ENCODE measurements around the gene ETV3. TPM values are rescaled to one million over a fixed set of nuclear protein-coding genes. Genes with fewer than 3 reads are reported as not detected.

ETV3 gene
- total RNA-seq, 2 donors from 2014 or later: 23.4 to 33.3 TPM

DNA sequence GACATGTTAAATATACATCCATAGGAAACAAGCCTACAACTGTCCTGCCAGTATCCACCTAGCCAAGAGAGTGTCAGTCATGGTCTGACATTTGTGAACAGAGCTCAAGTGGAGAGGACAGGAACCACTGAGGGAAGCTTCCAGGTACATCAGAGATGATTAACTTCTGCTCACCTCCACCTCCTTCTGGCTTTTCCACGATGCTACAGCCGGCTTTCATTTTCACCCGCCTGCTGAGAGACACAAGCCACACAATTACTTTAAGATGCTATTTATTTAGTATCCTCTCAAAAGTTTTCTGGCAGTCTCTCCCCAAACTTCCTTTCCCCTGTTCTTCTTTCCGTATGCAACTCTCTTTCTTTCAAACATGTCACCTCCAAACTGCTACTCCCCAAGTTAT, 2.1 kb downstream of the ETV3 start:
- Histone ChIP-seq H3K36me3 (peaks cover 0 to 14% of the 10 kb centered on the region in 2 donors), H3K4me3 (no peak overlapping the region), H3K27me3 (replicated peaks; ENCODE audit: insufficient read depth) (no peaks in the 10 kb centered on the region), H3K9me3 (no peaks in the 10 kb centered on the region), H3K27ac (peak overlapping the region; percentile 96 to 97), H3K4me1 (replicated peaks) (peaks cover 6% of the 10 kb centered on the region)
- 32% methylated on average over 4 of the region's 4 CpGs for WGBS
- TF ChIP-seq POLR2AphosphoS5 (IDR thresholded peaks at IDR 0.05) (no peak), POLR2A (IDR thresholded peaks at IDR 0.05) (no peak)
- TF ChIP-seq, protein P1, sequence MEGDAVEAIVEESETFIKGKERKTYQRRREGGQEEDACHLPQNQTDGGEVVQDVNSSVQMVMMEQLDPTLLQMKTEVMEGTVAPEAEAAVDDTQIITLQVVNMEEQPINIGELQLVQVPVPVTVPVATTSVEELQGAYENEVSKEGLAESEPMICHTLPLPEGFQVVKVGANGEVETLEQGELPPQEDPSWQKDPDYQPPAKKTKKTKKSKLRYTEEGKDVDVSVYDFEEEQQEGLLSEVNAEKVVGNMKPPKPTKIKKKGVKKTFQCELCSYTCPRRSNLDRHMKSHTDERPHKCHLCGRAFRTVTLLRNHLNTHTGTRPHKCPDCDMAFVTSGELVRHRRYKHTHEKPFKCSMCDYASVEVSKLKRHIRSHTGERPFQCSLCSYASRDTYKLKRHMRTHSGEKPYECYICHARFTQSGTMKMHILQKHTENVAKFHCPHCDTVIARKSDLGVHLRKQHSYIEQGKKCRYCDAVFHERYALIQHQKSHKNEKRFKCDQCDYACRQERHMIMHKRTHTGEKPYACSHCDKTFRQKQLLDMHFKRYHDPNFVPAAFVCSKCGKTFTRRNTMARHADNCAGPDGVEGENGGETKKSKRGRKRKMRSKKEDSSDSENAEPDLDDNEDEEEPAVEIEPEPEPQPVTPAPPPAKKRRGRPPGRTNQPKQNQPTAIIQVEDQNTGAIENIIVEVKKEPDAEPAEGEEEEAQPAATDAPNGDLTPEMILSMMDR (IDR thresholded peaks at IDR 0.05): no peak
- no peak for DNase-seq (ENCODE audit: low spot score)
- intact Hi-C loops (cut with DNase I): no loop called here

DNA sequence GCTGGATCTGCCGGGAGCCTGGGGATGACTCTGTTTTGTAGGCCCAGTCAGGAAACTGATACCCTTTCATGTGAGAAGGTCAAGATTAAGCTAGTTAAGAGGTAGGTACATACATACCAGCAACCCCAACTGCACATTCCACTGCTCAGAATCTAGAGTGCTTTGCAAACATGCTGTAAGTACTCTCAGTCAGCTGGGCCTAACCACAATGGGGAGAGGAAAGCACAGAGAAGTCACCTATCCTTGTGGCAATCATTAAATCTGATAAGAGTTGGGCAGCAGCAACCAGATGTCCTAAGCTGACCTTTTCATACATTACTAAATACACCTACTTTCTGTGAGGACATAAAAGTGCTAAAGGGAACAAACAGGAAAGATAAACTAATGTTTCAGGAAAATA, 2.5 kb downstream of the ETV3 start:
- H3K9me3 ChIP-seq: no peaks in the 10 kb centered on the region
- no peaks in the 10 kb centered on the region for H3K27me3 ChIP-seq (replicated peaks; ENCODE audit: insufficient read depth)
- H3K4me1 ChIP-seq (replicated peaks): peaks cover 6% of the 10 kb centered on the region
- H3K36me3 ChIP-seq: peaks cover 0 to 14% of the 10 kb centered on the region in 2 donors
- H3K4me3 ChIP-seq: no peak overlapping the region
- peak overlapping the region; percentile 96 to 97 for H3K27ac ChIP-seq
- 67% methylated on average over 1 of the region's 1 CpG for WGBS
- no peak for DNase-seq (ENCODE audit: low spot score)
- TF ChIP-seq POLR2AphosphoS5 (IDR thresholded peaks at IDR 0.05): no peak
- intact Hi-C loops (cut with DNase I): no loop called here

DNA sequence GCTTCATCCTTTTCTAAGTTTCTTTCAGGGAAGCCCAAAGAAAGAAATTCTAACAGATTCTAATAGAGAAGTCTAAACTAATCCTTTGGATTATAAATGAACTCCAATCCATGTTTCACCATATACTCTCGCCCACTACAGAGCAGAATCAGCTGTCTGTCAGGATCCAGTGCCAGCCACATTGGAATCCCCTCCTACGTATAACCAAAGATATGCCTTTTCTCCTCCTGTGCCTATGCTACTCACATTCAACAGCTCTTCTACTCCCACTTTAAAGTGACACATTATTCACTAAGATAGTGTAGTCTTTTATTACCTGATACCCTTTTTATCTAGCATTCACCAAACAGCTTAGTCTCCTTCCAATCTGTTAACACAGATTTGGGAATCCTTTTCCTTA, 3.1 kb downstream of the ETV3 start:
- Histone ChIP-seq H3K36me3 (peaks cover 0 to 14% of the 10 kb centered on the region in 2 donors), H3K4me1 (replicated peaks) (peaks cover 6% of the 10 kb centered on the region), H3K9me3 (no peaks in the 10 kb centered on the region), H3K27me3 (replicated peaks; ENCODE audit: insufficient read depth) (no peaks in the 10 kb centered on the region), H3K4me3 (no peak overlapping the region), H3K27ac (no peak overlapping the region)
- intact Hi-C loops (cut with DNase I): no loop called here
- 87% methylated on average over 2 of the region's 2 CpGs for WGBS
- no peak for DNase-seq (ENCODE audit: low spot score)
- TF ChIP-seq, protein P1 (IDR thresholded peaks at IDR 0.05): no peak
- no peak for TF ChIP-seq POLR2AphosphoS5 (IDR thresholded peaks at IDR 0.05)
- TF ChIP-seq POLR2A (IDR thresholded peaks at IDR 0.05): no peak

GRCh38 chr1:157134442-157134841, 3.8 kb downstream of the ETV3 start:
- peaks cover 0 to 14% of the 10 kb centered on the region in 2 donors for H3K36me3 ChIP-seq
- intact Hi-C loops (cut with DNase I): no loop called here
- no peak for DNase-seq (ENCODE audit: low spot score)
- no peaks in the 10 kb centered on the region for H3K9me3 ChIP-seq
- TF ChIP-seq, protein P1 (IDR thresholded peaks at IDR 0.05): no peak
- TF ChIP-seq POLR2AphosphoS5 (IDR thresholded peaks at IDR 0.05) (no peak), POLR2A (IDR thresholded peaks at IDR 0.05) (no peak)
- H3K27me3 ChIP-seq (replicated peaks; ENCODE audit: insufficient read depth): no peaks in the 10 kb centered on the region
- no peak overlapping the region for H3K4me3 ChIP-seq
- peaks cover 6% of the 10 kb centered on the region for H3K4me1 ChIP-seq (replicated peaks)
- WGBS: 73% methylated on average over 4 of the region's 4 CpGs
- no peak overlapping the region for H3K27ac ChIP-seq

- H3K36me3 ChIP-seq: peaks cover 0 to 14% of the 10 kb centered on the region in 2 donors
- peaks cover 6% of the 10 kb centered on the region for H3K4me1 ChIP-seq (replicated peaks)
Measured at GRCh38 chr1:157133426-157133825, 4.8 kb downstream of the ETV3 start.

More at GRCh38 chr1:157133426-157133825, 4.8 kb downstream of the ETV3 start:
- Histone ChIP-seq H3K27me3 (replicated peaks; ENCODE audit: insufficient read depth) (no peaks in the 10 kb centered on the region), H3K4me3 (no peak overlapping the region), H3K27ac (peak overlapping the region; percentile 57 to 60), H3K9me3 (no peaks in the 10 kb centered on the region)
- 57% methylated on average over 2 of the region's 2 CpGs for WGBS
- TF ChIP-seq POLR2AphosphoS5 (IDR thresholded peaks at IDR 0.05): no peak
- no peak for TF ChIP-seq POLR2A (IDR thresholded peaks at IDR 0.05)
- TF ChIP-seq, protein P1 (IDR thresholded peaks at IDR 0.05): no peak
- intact Hi-C loops (cut with DNase I): no loop called here
- no peak for DNase-seq (ENCODE audit: low spot score)

Measured in prostate gland (tissue), 2 donors.